IMR-90 (cell line): ENCODE measurements around the gene ZNF366. TPM values are rescaled to one million over a fixed set of nuclear protein-coding genes. Genes with fewer than 3 reads are reported as not detected.
A peak's percentile ranks its signal among the peaks of the same experiment; 100 is the strongest.

Source experiments
- ATAC-seq: fragments of 200-7000 bp; cut with Tn5 transposase; 2 replicates; pipeline ENCODE4 v1.9.1; 2020; ENCODE audit warnings: low read depth, mild to moderate bottlenecking, moderate library complexity
- BruUV-seq: library from RNA; stranded (reverse); fragments of 400-500 nt; replicated peaks from 2 replicates; lab custom pipeline; 2021; lab: Mats Ljungman, UMichigan
- CTCF ChIA-PET: fragments of 300-600 bp; formaldehyde crosslinking; extraction: SDS; loops from one replicate; lab custom pipeline; 2021; ENCODE audit warnings: antibody characterized with exemption; lab: Yijun Ruan, JAX
- POLR2A ChIA-PET: fragments of 300-600 bp; sonication (Branson Sonifier 250); formaldehyde crosslinking; loops from one replicate; lab custom pipeline; 2022; ENCODE audit warnings: antibody characterized with exemption; ENCODE audit not compliant: unreplicated experiment; lab: Charles Lee
- DNase-seq: peaks from one replicate; pipeline ENCODE4 v3.0.0; 2013
- H2AFZ ChIP-seq: replicated peaks from 2 replicates; pipeline ENCODE3; 2013; ENCODE audit warnings: low read length, mild to moderate bottlenecking; ENCODE audit not compliant: poor library complexity
- H2AK5ac ChIP-seq: 2 replicates; pipeline ENCODE4 v1.6.1; 2013; ENCODE audit warnings: low read depth, low read length, inconsistent platforms
- H2AK9ac ChIP-seq: replicated peaks from 2 replicates; pipeline ENCODE3; 2013; ENCODE audit warnings: mild to moderate bottlenecking, low read depth, low read length, moderate library complexity; ENCODE audit not compliant: poor library complexity
- H2BK120ac ChIP-seq: 2 replicates; pipeline ENCODE4 v1.6.1; 2013; ENCODE audit warnings: low read depth, low read length, inconsistent platforms
- H2BK15ac ChIP-seq: 3 replicates; pipeline ENCODE4 v1.6.1; 2013; ENCODE audit warnings: low read depth, low read length, inconsistent platforms
- H2BK20ac ChIP-seq: 2 replicates; pipeline ENCODE4 v1.6.1; 2013; ENCODE audit warnings: low read depth, mild to moderate bottlenecking, inconsistent platforms, low read length, moderate library complexity
- H2BK5ac ChIP-seq: 2 replicates; pipeline ENCODE4 v1.6.1; 2013; ENCODE audit warnings: mild to moderate bottlenecking, low read depth, low read length, inconsistent platforms; ENCODE audit not compliant: poor library complexity, severe bottlenecking
- H3K14ac ChIP-seq: replicated peaks from 2 replicates; pipeline ENCODE4 v1.6.1; 2013; ENCODE audit warnings: low read depth, low read length, inconsistent platforms
- H3K18ac ChIP-seq: 2 replicates; pipeline ENCODE4 v1.6.1; 2013; ENCODE audit warnings: low read depth, low read length, control low read depth
- H3K23ac ChIP-seq: 2 replicates; pipeline ENCODE4 v1.6.1; 2013; ENCODE audit warnings: low read depth, low read length, inconsistent platforms
- H3K27ac ChIP-seq: 2 replicates; pipeline ENCODE4 v1.5.1; 2013; ENCODE audit warnings: mild to moderate bottlenecking, control low read depth, low read length; ENCODE audit not compliant: insufficient read depth
- H3K27me3 ChIP-seq: 2 replicates; pipeline ENCODE4 v1.6.1; 2013; ENCODE audit warnings: low read length; ENCODE audit not compliant: control insufficient read depth, insufficient read depth
- H3K36me3 ChIP-seq: 2 replicates; pipeline ENCODE4 v1.6.1; 2013; ENCODE audit warnings: low read length, mixed read lengths; ENCODE audit not compliant: control insufficient read depth, insufficient read depth
- H3K4ac ChIP-seq: 2 replicates; pipeline ENCODE4 v1.6.1; 2013; ENCODE audit warnings: low read depth, low read length, inconsistent platforms
- H3K4me1 ChIP-seq: 2 replicates; pipeline ENCODE4 v1.6.1; 2013; ENCODE audit warnings: low read length, mixed read lengths; ENCODE audit not compliant: control insufficient read depth, insufficient read depth
- H3K4me2 ChIP-seq: 2 replicates; pipeline ENCODE4 v1.6.1; 2013; ENCODE audit warnings: low read depth, mild to moderate bottlenecking, control low read depth, low read length, moderate library complexity
- H3K4me3 ChIP-seq: 2 replicates; pipeline ENCODE4 v1.5.1; 2013; ENCODE audit warnings: low read depth, mild to moderate bottlenecking, control low read depth, low read length, moderate library complexity; ENCODE audit not compliant: insufficient read depth
- H3K56ac ChIP-seq: 2 replicates; pipeline ENCODE4 v1.6.1; 2013; ENCODE audit warnings: low read length, inconsistent platforms; ENCODE audit not compliant: insufficient read depth; ENCODE audit errors: extremely low read depth
- H3K79me1 ChIP-seq, 2 experiments: 2 replicates each; pipeline ENCODE4 v1.6.1; 2013; ENCODE audit warnings: low read length in 2 of 2, inconsistent platforms in 1 of 2, low read depth in 1 of 2
- H3K9ac ChIP-seq: 2 replicates; pipeline ENCODE4 v1.6.1; 2013; ENCODE audit warnings: low read depth, low read length, control low read depth
- H3K9me1 ChIP-seq: 2 replicates; pipeline ENCODE4 v1.6.1; 2013; ENCODE audit warnings: low read length, inconsistent platforms; ENCODE audit not compliant: insufficient read depth
- H3K9me3 ChIP-seq: 2 replicates; pipeline ENCODE4 v1.6.1; 2013; ENCODE audit warnings: low read length; ENCODE audit not compliant: control insufficient read depth, insufficient read depth
- H4K20me1 ChIP-seq: 2 replicates; pipeline ENCODE4 v1.6.1; 2013; ENCODE audit warnings: low read length, inconsistent platforms; ENCODE audit not compliant: insufficient read depth
- H4K5ac ChIP-seq: 2 replicates; pipeline ENCODE4 v1.6.1; 2013; ENCODE audit warnings: mild to moderate bottlenecking, low read depth, low read length, control low read depth
- H4K8ac ChIP-seq, 2 experiments: 2 replicates each; pipeline ENCODE4 v1.6.1; 2013; ENCODE audit warnings: low read depth in 2 of 2, low read length in 2 of 2, control low read depth in 1 of 2, inconsistent platforms in 1 of 2
- H4K91ac ChIP-seq: 2 replicates; pipeline ENCODE4 v1.6.1; 2013; ENCODE audit warnings: low read depth, low read length, inconsistent platforms; ENCODE audit not compliant: insufficient read depth
- BHLHE40 ChIP-seq: fragments of 150-350 bp; IDR thresholded peaks from 2 replicates; pipeline ENCODE4 v1.6.1; 2016; ENCODE audit warnings: mild to moderate bottlenecking, low read depth, low read length
- CEBPB ChIP-seq: IDR thresholded peaks from 2 replicates; pipeline ENCODE4 v1.6.1; 2012; ENCODE audit warnings: low read depth, low read length, improper control_type of control experiment
- CHD1 ChIP-seq: IDR thresholded peaks from 2 replicates; pipeline ENCODE4 v1.6.1; 2012; ENCODE audit warnings: low read depth, low read length, improper control_type of control experiment
- CTCF ChIP-seq: conservative IDR thresholded peaks from 2 replicates; pipeline ENCODE4 v1.5.1; 2012; ENCODE audit warnings: mild to moderate bottlenecking, low read depth, low read length, improper control_type of control experiment
- ELK1 ChIP-seq: fragments of 150-350 bp; IDR thresholded peaks from 2 replicates; pipeline ENCODE4 v1.6.1; 2016; ENCODE audit warnings: low read depth, mild to moderate bottlenecking, low read length, moderate library complexity, borderline replicate concordance
- FOS ChIP-seq: fragments of 150-350 bp; IDR thresholded peaks from 2 replicates; pipeline ENCODE4 v1.6.1; 2016; ENCODE audit warnings: low read depth, low read length
- MAFK ChIP-seq: IDR thresholded peaks from 2 replicates; pipeline ENCODE4 v1.6.1; 2012; ENCODE audit warnings: low read depth, low read length, improper control_type of control experiment
- MAZ ChIP-seq: IDR thresholded peaks from 2 replicates; pipeline ENCODE4 v1.6.1; 2012; ENCODE audit warnings: low read depth, mild to moderate bottlenecking, low read length, improper control_type of control experiment, moderate library complexity, borderline replicate concordance
- MXI1 ChIP-seq: IDR thresholded peaks from 2 replicates; pipeline ENCODE4 v1.6.1; 2012; ENCODE audit warnings: low read depth, mild to moderate bottlenecking, low read length, moderate library complexity, borderline replicate concordance
- NFE2L2 ChIP-seq: fragments of 150-350 bp; IDR thresholded peaks from 2 replicates; pipeline ENCODE4 v1.6.1; 2016; ENCODE audit warnings: low read depth, mild to moderate bottlenecking, low read length
- POLR2A ChIP-seq: IDR thresholded peaks from 2 replicates; pipeline ENCODE4 v1.6.1; 2012; ENCODE audit warnings: mild to moderate bottlenecking, low read depth, low read length
- RAD21 ChIP-seq: IDR thresholded peaks from 2 replicates; pipeline ENCODE4 v1.6.1; 2012; ENCODE audit warnings: low read length, improper control_type of control experiment
- RCOR1 ChIP-seq: IDR thresholded peaks from 2 replicates; pipeline ENCODE4 v1.6.1; 2012; ENCODE audit warnings: mild to moderate bottlenecking, low read length, improper control_type of control experiment; ENCODE audit not compliant: insufficient replicate concordance
- RFX5 ChIP-seq: IDR thresholded peaks from 2 replicates; pipeline ENCODE4 v1.8.0; 2012; ENCODE audit warnings: low read depth, mild to moderate bottlenecking, low read length, moderate library complexity
- SMC3 ChIP-seq: fragments of 150-350 bp; IDR thresholded peaks from 2 replicates; pipeline ENCODE4 v1.6.1; 2016; ENCODE audit warnings: low read depth, mild to moderate bottlenecking, antibody characterized with exemption, low read length, moderate library complexity
- USF2 ChIP-seq: fragments of 150-350 bp; IDR thresholded peaks from 2 replicates; pipeline ENCODE4 v1.6.1; 2017; ENCODE audit warnings: mild to moderate bottlenecking, antibody characterized with exemption, low read length, low read depth
- WGBS, 2 experiments: methylation state at CpG; one replicate each; pipeline versions ENCODE4 v1.1.5 to v1.1.7; 2013; ENCODE audit warnings: missing lambda C conversion rate in 2 of 2; ENCODE audit not compliant: insufficient read length in 1 of 2; ENCODE audit errors: extremely low coverage in 2 of 2; 5-methylcytosine and 5-hydroxymethylcytosine counted together
- dilution Hi-C: fragments of 300-500 bp; cut with HindIII; formaldehyde crosslinking; loops from one replicate; pipeline ENCODE4 v1.14.3; 2018; ENCODE audit warnings: low sequenced_read_pairs; ENCODE audit not compliant: unreplicated experiment
- in situ Hi-C: fragments of 300-500 bp; cut with MboI; formaldehyde crosslinking; loops from 3 replicates; pipeline ENCODE4 v1.14.3; 2019; ENCODE audit warnings: low sequenced_read_pairs, inconsistent platforms, mixed read lengths
- intact Hi-C: fragments of 100-400 bp; cut with micrococcal nuclease; formaldehyde crosslinking; loops from 2 replicates; pipeline ENCODE4 v1.10.0; 2022
- polyA plus RNA-seq, 3 experiments: library from polyadenylated mRNA; depleted of rRNA; stranded (reverse); fragments of >200 nt; gene quantifications; 2 replicates each; pipeline ENCODE4 v1.2.3, GENCODE V29; 2012; ENCODE audit warnings: low replicate concordance in 1 of 3
- total RNA-seq: library from RNA; depleted of rRNA; stranded (reverse); fragments of >200 nt; gene quantifications from 2 replicates; pipeline ENCODE4 v1.2.3, GENCODE V29; 2012

ZNF366 gene
- total and polyA plus RNA-seq, 2 of the 4 experiments (the other 2 are of a cell fraction) = not detected

GRCh38 chr5:72448368-72448767 lies 58.8 kb downstream of the ZNF366 start:
- ChIA-PET POLR2A (no interaction called here), CTCF (no interaction called here)
- H2AK5ac ChIP-seq = no peak overlapping the region
- H3K56ac ChIP-seq = no peak overlapping the region
- no peak overlapping the region for H4K91ac ChIP-seq
- TF ChIP-seq CTCF = no peak
- TF ChIP-seq CEBPB = no peak
- no peak for TF ChIP-seq RFX5
- TF ChIP-seq RCOR1 = no peak
- no peak for TF ChIP-seq MAFK
- TF ChIP-seq RAD21 = no peak
- TF ChIP-seq MAZ = no peak
- no peak for TF ChIP-seq CHD1
- TF ChIP-seq BHLHE40 = no peak
- TF ChIP-seq MXI1 = no peak
- TF ChIP-seq NFE2L2 = no peak
- no peak for TF ChIP-seq SMC3
- TF ChIP-seq POLR2A = no peak
- TF ChIP-seq ELK1 = no peak
- no peak for TF ChIP-seq FOS
- TF ChIP-seq USF2 = no peak
- no peak overlapping the region for H2BK15ac ChIP-seq
- H4K5ac ChIP-seq = no peak overlapping the region
- H3K4me2 ChIP-seq = no peak overlapping the region
- no peak overlapping the region for H2BK120ac ChIP-seq
- no peaks in the 10 kb centered on the region for H3K27me3 ChIP-seq
- H2AFZ ChIP-seq = no peak overlapping the region
- no peak overlapping the region for H3K14ac ChIP-seq
- DNase-seq = no peak
- H4K8ac ChIP-seq = no peak overlapping the region
- H3K9me3 ChIP-seq = no peaks in the 10 kb centered on the region
- in situ Hi-C loops = no loop called here
- no peak overlapping the region for H3K27ac ChIP-seq
- no CpG with 5 or more reads among the region's 1 CpG for WGBS, 2 experiments
- no peaks in the 10 kb centered on the region for H3K36me3 ChIP-seq
- dilution Hi-C loops = no loop called here
- H2BK5ac ChIP-seq = no peak overlapping the region
- no peak overlapping the region for H3K23ac ChIP-seq
- H2AK9ac ChIP-seq = no peak overlapping the region
- no peak overlapping the region for H3K18ac ChIP-seq
- no peak overlapping the region for H3K4me3 ChIP-seq
- no TSS peak for BruUV-seq
- H3K4ac ChIP-seq = no peak overlapping the region
- no peak overlapping the region for H2BK20ac ChIP-seq
- no peaks in the 10 kb centered on the region for H3K79me1 ChIP-seq
- no peaks in the 10 kb centered on the region for H4K20me1 ChIP-seq
- peak; percentile 36; the same call in 1 of the 2 replicates for ATAC-seq
- H3K9ac ChIP-seq = no peak overlapping the region
- H3K9me1 ChIP-seq = peaks cover 11% of the 10 kb centered on the region
- H3K4me1 ChIP-seq = peaks cover 17% of the 10 kb centered on the region
- intact Hi-C loops = no loop called here
